ENCODE data around the gene ALG5. TPM values are rescaled to one million over a fixed set of nuclear protein-coding genes. Genes with fewer than 3 reads are reported as not detected.

ALG5 gene
- total and polyA plus RNA-seq, 4 donors, result 26.6 to 54.2 (median 44.4) TPM

DNA sequence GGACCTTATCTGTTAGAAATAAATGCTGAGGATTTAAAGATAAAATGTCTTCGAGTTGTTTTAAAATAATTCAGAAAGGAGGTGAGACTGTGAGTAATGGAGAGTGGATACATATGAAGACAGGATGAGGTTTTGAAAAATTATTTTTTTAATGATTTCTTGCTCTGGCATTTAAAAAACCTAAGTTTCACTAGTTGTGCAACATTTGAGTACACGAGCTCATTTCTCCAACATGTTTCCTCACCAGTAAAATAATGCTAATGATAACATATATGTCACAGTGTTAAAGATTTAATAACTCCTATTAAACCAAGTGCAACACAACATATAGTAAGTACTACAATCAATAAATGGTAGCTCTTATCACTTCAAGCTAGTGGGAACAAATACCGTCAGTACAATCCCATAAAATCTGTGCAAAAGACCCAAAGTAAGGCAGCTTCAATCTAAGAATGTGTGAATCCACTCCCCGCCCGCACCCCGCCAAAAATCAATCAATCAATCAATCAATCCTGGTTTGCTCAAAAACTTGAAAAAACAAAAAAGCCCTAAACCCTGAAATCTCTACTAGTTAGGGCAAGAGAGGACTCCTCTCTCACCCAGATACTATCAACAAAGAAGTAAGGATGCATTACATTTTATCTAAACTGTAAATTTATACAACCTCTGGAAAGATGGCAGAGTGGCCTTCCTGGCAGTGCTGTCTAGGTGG lies 1.3 kb downstream of the ALG5 start:
- no peaks in the 10 kb centered on the region for H3K9me3 ChIP-seq (ENCODE audit: control insufficient read depth in 4 of 4, insufficient read depth in 3 of 4, low read length in 3 of 4)
- TF ChIP-seq CTCF (IDR thresholded peaks at IDR 0.05; ENCODE audit: control extremely low read depth, extremely low read depth), result no peak
- DNase-seq (no peak), ATAC-seq (ENCODE audit: insufficient read depth, low FRiP score) (no peak)
- H3K4me1 ChIP-seq (ENCODE audit: control insufficient read depth in 5 of 5, insufficient read depth in 5 of 5, low read length in 5 of 5), result peaks cover 0 to 16% (median 0%) of the 10 kb centered on the region in 5 donors
- no peaks in the 10 kb centered on the region for H3K27me3 ChIP-seq (ENCODE audit: control insufficient read depth in 3 of 3, insufficient read depth in 3 of 3, low read length in 2 of 3)
- peak overlapping the region in 1 of 2 donors; percentile 94 for H3K27ac ChIP-seq (ENCODE audit: low read depth in 1 of 2, low read length in 1 of 2)
- H3K4me3 ChIP-seq, result peak overlapping the region; percentile 75
- H3K9ac ChIP-seq (ENCODE audit: insufficient read depth in 1 of 2, low read length in 2 of 2), result peak overlapping the region; percentile 84 to 93
- WGBS, 2 donors, result 61 to 63% methylated on average over 6 of the region's 6 CpGs
- H3K36me3 ChIP-seq (ENCODE audit: control insufficient read depth in 4 of 4, insufficient read depth in 4 of 4, low read length in 4 of 4), result peaks cover 6 to 19% (median 11%) of the 10 kb centered on the region in 4 donors

DNA sequence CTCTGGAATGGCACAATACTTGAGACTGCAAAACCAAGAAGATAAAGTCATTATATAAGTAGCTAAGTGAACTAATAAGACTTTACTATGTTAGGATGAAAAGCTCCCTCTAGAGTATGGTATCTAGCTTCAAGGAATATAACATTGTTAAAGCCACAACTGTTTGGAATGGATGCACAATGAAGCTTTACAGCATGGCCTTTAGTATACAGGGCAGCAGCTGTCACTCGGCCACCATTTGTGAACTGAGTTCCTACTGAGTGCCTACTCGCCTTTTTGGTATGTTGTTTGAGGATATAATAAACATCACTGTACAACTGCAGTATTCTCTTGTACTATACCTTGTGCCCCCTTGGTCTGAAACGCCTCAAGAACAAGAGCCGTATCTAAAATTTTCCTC lies 6.8 kb downstream of the ALG5 start:
- H3K9me3 ChIP-seq (ENCODE audit: control insufficient read depth in 4 of 4, insufficient read depth in 3 of 4, low read length in 3 of 4), result no peaks in the 10 kb centered on the region
- ATAC-seq (ENCODE audit: insufficient read depth, low FRiP score), result no peak
- 97 to 98% methylated on average over 4 of the region's 4 CpGs for WGBS, 2 donors
- TF ChIP-seq CTCF (IDR thresholded peaks at IDR 0.05; ENCODE audit: control extremely low read depth, extremely low read depth), result no peak
- H3K4me3 ChIP-seq, result no peak overlapping the region
- H3K9ac ChIP-seq (ENCODE audit: insufficient read depth in 1 of 2, low read length in 2 of 2), result no peak overlapping the region
- no peaks in the 10 kb centered on the region for H3K4me1 ChIP-seq (ENCODE audit: control insufficient read depth in 5 of 5, insufficient read depth in 5 of 5, low read length in 5 of 5)
- no peaks in the 10 kb centered on the region for H3K27me3 ChIP-seq (ENCODE audit: control insufficient read depth in 3 of 3, insufficient read depth in 3 of 3, low read length in 2 of 3)
- DNase-seq, result no peak
- peaks cover 24 to 55% (median 40%) of the 10 kb centered on the region in 4 donors for H3K36me3 ChIP-seq (ENCODE audit: control insufficient read depth in 4 of 4, insufficient read depth in 4 of 4, low read length in 4 of 4)
- H3K27ac ChIP-seq (ENCODE audit: low read depth in 1 of 2, low read length in 1 of 2), result no peak overlapping the region

GRCh38 chr13:36986462-36987240 lies 12.5 kb downstream of the ALG5 start:
- Histone ChIP-seq H3K4me1 (ENCODE audit: control insufficient read depth in 5 of 5, insufficient read depth in 5 of 5, low read length in 5 of 5) (no peaks in the 10 kb centered on the region), H3K9me3 (ENCODE audit: control insufficient read depth in 4 of 4, insufficient read depth in 3 of 4, low read length in 3 of 4) (no peaks in the 10 kb centered on the region), H3K27ac (ENCODE audit: low read depth in 1 of 2, low read length in 1 of 2) (no peak overlapping the region), H3K9ac (ENCODE audit: insufficient read depth in 1 of 2, low read length in 2 of 2) (no peak overlapping the region), H3K36me3 (ENCODE audit: control insufficient read depth in 4 of 4, insufficient read depth in 4 of 4, low read length in 4 of 4) (peaks cover 16 to 54% (median 41%) of the 10 kb centered on the region in 4 donors), H3K27me3 (ENCODE audit: control insufficient read depth in 3 of 3, insufficient read depth in 3 of 3, low read length in 2 of 3) (no peaks in the 10 kb centered on the region), H3K4me3 (no peak overlapping the region)
- ATAC-seq (ENCODE audit: insufficient read depth, low FRiP score) (no peak), DNase-seq (no peak)
- 91 to 98% methylated on average over 2 of the region's 2 CpGs for WGBS, 2 donors
- no peak for TF ChIP-seq CTCF (IDR thresholded peaks at IDR 0.05; ENCODE audit: control extremely low read depth, extremely low read depth)

All from lung (tissue), 12 donors.